Activated CD8-positive, alpha-beta memory T cell treated with anti-CD3 and anti-CD28 coated beads, Interleukin-2, amount 50 U/mL, for 48 hours (primary cell): ENCODE data around the gene KLK14.

ENCODE experiments used
- DNase-seq: peaks from one replicate; pipeline ENCODE4 v3.0.0-alpha.2; 2020

The KLK14 gene

GRCh38 chr19:51083181-51083580 lies 494 bp upstream of the KLK14 start:
- DNase-seq: no peak

- no peak for DNase-seq
Observed at GRCh38 chr19:51081476-51081875, 1.2 kb downstream of the KLK14 start.

GRCh38 chr19:51079481-51080110 lies 3.1 kb downstream of the KLK14 start:
- DNase-seq: no peak

- no peak for DNase-seq
Observed at GRCh38 chr19:51078731-51079130, 4.0 kb downstream of the KLK14 start.

GRCh38 chr19:51078104-51078503 lies 4.6 kb downstream of the KLK14 start:
- no peak for DNase-seq

GRCh38 chr19:51076631-51077213 lies 6.0 kb downstream of the KLK14 start:
- DNase-seq: no peak

GRCh38 chr19:51075998-51076397 lies 6.7 kb downstream of the KLK14 start:
- no peak for DNase-seq

- no peak for DNase-seq
Observed at GRCh38 chr19:51071095-51071405, 11.6 kb downstream of the KLK14 start.

- DNase-seq: no peak
Observed at GRCh38 chr19:51070334-51071094, 12.2 kb downstream of the KLK14 start.

- no peak for DNase-seq
Observed at GRCh38 chr19:51066393-51067186, 16.1 kb downstream of the KLK14 start.

GRCh38 chr19:51065221-51065960 lies 17.3 kb downstream of the KLK14 start:
- DNase-seq: no peak

- DNase-seq: no peak
Observed at GRCh38 chr19:51064534-51065220, 18.0 kb downstream of the KLK14 start, which contains the start of gene KLK13. TSS of gene KLK13 (minus strand) at chr19:51065092. CDS start at chr19:51065067, 25 bp downstream.

GRCh38 chr19:51063664-51064063 lies 19.0 kb downstream of the KLK14 start:
- DNase-seq: no peak

- no peak for DNase-seq
Observed at GRCh38 chr19:51060973-51061372, 21.7 kb downstream of the KLK14 start.

- no peak for DNase-seq
Observed at GRCh38 chr19:51060336-51060735, 22.4 kb downstream of the KLK14 start.

GRCh38 chr19:51059715-51060114 lies 23.0 kb downstream of the KLK14 start:
- DNase-seq: no peak

GRCh38 chr19:51055866-51056265 lies 26.8 kb downstream of the KLK14 start:
- no peak for DNase-seq

- DNase-seq: no peak
Observed at GRCh38 chr19:51047031-51047335, 35.7 kb downstream of the KLK14 start.

GRCh38 chr19:51044327-51044726 lies 38.4 kb downstream of the KLK14 start:
- DNase-seq: no peak

GRCh38 chr19:51043497-51043896 lies 39.2 kb downstream of the KLK14 start:
- no peak for DNase-seq

- DNase-seq: no peak
Observed at GRCh38 chr19:51040151-51040550, 42.5 kb downstream of the KLK14 start.

- DNase-seq: no peak
Observed at GRCh38 chr19:51036519-51036918, 46.2 kb downstream of the KLK14 start.
